Limb (tissue), 2 donors: Measurements from ENCODE around the gene FTL.
A peak's percentile ranks its signal among the peaks of the same experiment; 100 is the strongest.

Experiments used
- DNase-seq, 2 donors: peaks; one replicate each; pipeline ENCODE4 v3.0.0-alpha.2; 2016; ENCODE audit errors: extremely low spot score in 2 of 2

Gene FTL

GRCh38 chr19:48945817-48946216 lies 19.3 kb upstream of the FTL start:
- no peak for DNase-seq

- no peak for DNase-seq
These were observed 18.4 kb upstream of the FTL start for GRCh38 chr19:48946463-48947257.

GRCh38 chr19:48947258-48947542 lies 17.9 kb upstream of the FTL start:
- no peak for DNase-seq

- no peak for DNase-seq
These were observed 14.9 kb upstream of the FTL start for GRCh38 chr19:48950159-48950558.

GRCh38 chr19:48950830-48951519 lies 14.1 kb upstream of the FTL start:
- DNase-seq: no peak

- DNase-seq: no peak
These were observed 12.0 kb upstream of the FTL start for GRCh38 chr19:48953141-48953540.

GRCh38 chr19:48953990-48954594 lies 11.0 kb upstream of the FTL start:
- no peak for DNase-seq

- peak; percentile 96 to 99 for DNase-seq
These were observed 10.4 kb upstream of the FTL start, which contains the start of gene BAX for GRCh38 chr19:48954595-48955307. Gene BAX (plus strand): TSS chr19:48954875. CDS start chr19:48954929, 54 bp downstream.

- no peak for DNase-seq
These were observed 9.7 kb upstream of the FTL start for GRCh38 chr19:48955308-48955958.

GRCh38 chr19:48958006-48958405 lies 7.1 kb upstream of the FTL start:
- no peak for DNase-seq

GRCh38 chr19:48959341-48960239 lies 5.5 kb upstream of the FTL start:
- no peak for DNase-seq

GRCh38 chr19:48961051-48961649 lies 4.0 kb upstream of the FTL start:
- DNase-seq: no peak

GRCh38 chr19:48961673-48962028 lies 3.5 kb upstream of the FTL start:
- DNase-seq: no peak

GRCh38 chr19:48962029-48962848 lies 2.9 kb upstream of the FTL start:
- DNase-seq: no peak

- no peak for DNase-seq
These were observed 2.3 kb upstream of the FTL start for GRCh38 chr19:48962849-48963165.

GRCh38 chr19:48963371-48964204 lies 1.5 kb upstream of the FTL start:
- peak in 1 of 2 donors; percentile 85 for DNase-seq

GRCh38 chr19:48964205-48965039 lies 687 bp upstream of the FTL start:
- DNase-seq: no peak
